HepG2 (cell line): ENCODE measurements around the gene SEMA3B. TPM values are rescaled to one million over a fixed set of nuclear protein-coding genes. Genes with fewer than 3 reads are reported as not detected.
A peak's percentile ranks its signal among the peaks of the same experiment; 100 is the strongest.

ENCODE experiments used
- ATAC-seq: fragments of 200-7000 bp; cut with Tn5 transposase; 3 replicates; pipeline ENCODE4 v1.9.1; 2020; ENCODE audit warnings: mild to moderate bottlenecking, moderate library complexity
- BruUV-seq: library from RNA; stranded (reverse); fragments of 400-500 nt; replicated peaks from 2 replicates; lab custom pipeline; 2021; lab: Mats Ljungman, UMichigan
- CTCF ChIA-PET: fragments of 300-600 bp; formaldehyde crosslinking; extraction: SDS; loops from one replicate; lab custom pipeline; 2021; ENCODE audit warnings: low total read pairs, inconsistent platforms, low intra/inter-chr PET ratio; lab: Yijun Ruan, JAX
- POLR2A ChIA-PET: fragments of 350-600 bp; sonication (Branson Sonifier 250); formaldehyde crosslinking; loops from one replicate; lab custom pipeline; 2020; ENCODE audit warnings: antibody characterized with exemption, inconsistent platforms; lab: Yijun Ruan, JAX
- DNase-seq: peaks from one replicate; pipeline ENCODE4 v3.0.0-alpha.2; 2015; ENCODE audit warnings: low spot score
- FAIRE-seq: peaks from 3 replicates; lab custom pipeline; 2011; peaks lifted over from hg19 to GRCh38; lab: Jason Lieb, UNC
- H2AFZ ChIP-seq: one replicate; pipeline ENCODE4 v1.6.1; 2011; ENCODE audit warnings: low read length, inconsistent platforms
- H3K27ac ChIP-seq: fragments of 300-600 bp; 3 replicates; pipeline ENCODE4 v1.8.0; 2011; ENCODE audit warnings: mixed run types, mild to moderate bottlenecking, mixed read lengths, low read length, inconsistent platforms; ENCODE audit not compliant: insufficient read depth; ENCODE audit errors: extremely low read length
- H3K27me3 ChIP-seq, 2 experiments: fragments of 200-600 bp in 1 of 2; 2 replicates in 1 of 2; 3 replicates in 1 of 2; pipeline versions ENCODE4 v1.6.0 to v1.8.0; 2011; ENCODE audit warnings: low read length in 2 of 2, mild to moderate bottlenecking in 2 of 2, moderate library complexity in 2 of 2, inconsistent platforms in 1 of 2; ENCODE audit not compliant: insufficient read depth in 2 of 2, control insufficient read depth in 1 of 2
- H3K36me3 ChIP-seq, 2 experiments: fragments of 200-600 bp in 1 of 2; replicated peaks in 1 of 2; 2 replicates in 1 of 2; 3 replicates in 1 of 2; pipeline versions ENCODE4 v1.5.1 to v1.8.0; 2011; ENCODE audit warnings: low read length in 2 of 2, inconsistent platforms in 1 of 2; ENCODE audit not compliant: insufficient read depth in 2 of 2, control insufficient read depth in 1 of 2
- H3K4me1 ChIP-seq: 2 replicates; pipeline ENCODE4 v1.5.1; 2012; ENCODE audit warnings: low read length, inconsistent platforms; ENCODE audit not compliant: insufficient read depth
- H3K4me2 ChIP-seq: 2 replicates; pipeline ENCODE4 v1.6.0; 2011; ENCODE audit warnings: low read depth, low read length, inconsistent platforms
- H3K4me3 ChIP-seq, 3 experiments: fragments of 200-600 bp in 1 of 3; sonication (generic), shearing (Covaris generic) in 1 of 3; replicated peaks in 1 of 3; 2 replicates each; pipeline ENCODE4 v1.5.1; 2011 to 2016; ENCODE audit warnings: low read length in 3 of 3, inconsistent platforms in 2 of 3, low read depth in 2 of 3, mild to moderate bottlenecking in 2 of 3, control low read depth in 1 of 3, mixed read lengths in 1 of 3; ENCODE audit not compliant: insufficient read depth in 1 of 3
- H3K79me2 ChIP-seq: one replicate; pipeline ENCODE4 v1.6.1; 2011; ENCODE audit warnings: low read length, inconsistent platforms; ENCODE audit not compliant: insufficient read depth
- H3K9ac ChIP-seq: 2 replicates; pipeline ENCODE4 v1.6.0; 2011; ENCODE audit warnings: mild to moderate bottlenecking, low read depth, low read length, inconsistent platforms; ENCODE audit not compliant: insufficient read depth
- H3K9me3 ChIP-seq: 2 replicates; pipeline ENCODE4 v1.5.1; 2012; ENCODE audit warnings: mild to moderate bottlenecking, low read length
- H4K20me1 ChIP-seq: 2 replicates; pipeline ENCODE4 v1.6.0; 2011; ENCODE audit warnings: inconsistent platforms, mild to moderate bottlenecking, low read length, moderate library complexity; ENCODE audit not compliant: insufficient read depth
- ESRRA ChIP-seq: sonication (generic); formaldehyde crosslinking; IDR thresholded peaks from 2 replicates; pipeline ENCODE4 v1.5.1; 2020; ENCODE audit warnings: mild to moderate bottlenecking, low read depth, missing genetic modification reagents
- MAFG ChIP-seq: sonication (generic); formaldehyde crosslinking; IDR thresholded peaks from 2 replicates; pipeline ENCODE4 v1.5.1; 2020; ENCODE audit warnings: mild to moderate bottlenecking, missing genetic modification reagents
- NFYB ChIP-seq: sonication (generic); formaldehyde crosslinking; IDR thresholded peaks from 2 replicates; pipeline ENCODE4 v1.4.0; 2020; ENCODE audit warnings: missing genetic modification reagents
- POLR2A ChIP-seq, 2 experiments: IDR thresholded peaks; 2 replicates each; pipeline ENCODE4 v1.6.1; 2011; ENCODE audit warnings: low read depth in 2 of 2, low read length in 2 of 2, mild to moderate bottlenecking in 1 of 2, moderate library complexity in 1 of 2; ENCODE audit not compliant: insufficient read depth in 1 of 2
- PTBP1 ChIP-seq: fragments of 200-400 bp; formaldehyde crosslinking; IDR thresholded peaks from 2 replicates; pipeline ENCODE4 v1.6.1; 2018; ENCODE audit warnings: low read length, low read depth; ENCODE audit not compliant: poor library complexity, severe bottlenecking
- RCOR2 ChIP-seq: IDR thresholded peaks from 2 replicates; pipeline ENCODE4 v1.6.1; 2016; ENCODE audit warnings: missing biosample characterization, missing genetic modification reagents
- REXO4 ChIP-seq: sonication (generic); formaldehyde crosslinking; IDR thresholded peaks from 2 replicates; pipeline ENCODE4 v1.8.0; 2022; ENCODE audit warnings: missing genetic modification reagents, mild to moderate bottlenecking, borderline replicate concordance
- YEATS2 ChIP-seq: sonication (generic); formaldehyde crosslinking; IDR thresholded peaks from 2 replicates; pipeline ENCODE4 v1.4.0; 2020; ENCODE audit warnings: missing genetic modification reagents, borderline replicate concordance
- ZC3H13 ChIP-seq: sonication (generic); formaldehyde crosslinking; IDR thresholded peaks from 2 replicates; pipeline ENCODE4 v1.8.1; 2023; ENCODE audit warnings: mild to moderate bottlenecking, missing genetic modification reagents, moderate library complexity
- ZNF382 ChIP-seq: sonication (generic); formaldehyde crosslinking; IDR thresholded peaks from 2 replicates; pipeline ENCODE4 v1.5.0; 2020; ENCODE audit warnings: missing genetic modification reagents, mild to moderate bottlenecking, borderline replicate concordance
- ZNF557 ChIP-seq: sonication (generic); formaldehyde crosslinking; IDR thresholded peaks from 2 replicates; pipeline ENCODE4 v1.4.0; 2020; ENCODE audit warnings: missing genetic modification reagents
- ZNF629 ChIP-seq: sonication (generic); formaldehyde crosslinking; conservative IDR thresholded peaks from 2 replicates; pipeline ENCODE4 v1.5.0; 2020; ENCODE audit warnings: missing genetic modification reagents
- ZNF883 ChIP-seq: sonication (generic); formaldehyde crosslinking; IDR thresholded peaks from 2 replicates; pipeline ENCODE4 v1.5.1; 2020; ENCODE audit warnings: mild to moderate bottlenecking, missing genetic modification reagents; ENCODE audit errors: not compliant biosample characterization
- WGBS: methylation state at CpG from one replicate; pipeline ENCODE4 v1.1.6; 2017; ENCODE audit warnings: low lambda C conversion rate; 5-methylcytosine and 5-hydroxymethylcytosine counted together
- in situ Hi-C: cut with HindIII; loops from 2 replicates; pipeline ENCODE4 v1.10.0; 2017; ENCODE audit warnings: low pct_unique_long_range_greater_than_20kb; ENCODE audit not compliant: extremely low pct_ligation_motif_present
- intact Hi-C: fragments of 100-400 bp; cut with micrococcal nuclease; formaldehyde crosslinking; loops from one replicate; pipeline ENCODE4 v1.10.0; 2022; ENCODE audit not compliant: unreplicated experiment
- polyA plus RNA-seq, 8 experiments: library from polyadenylated mRNA; depleted of rRNA in 3 of 8; stranded (reverse) in 7 of 8; unstranded in 1 of 8; fragments of >200 nt; fragmentation: Illumina TruSeq in 4 of 8; extraction: Trizol in 4 of 8; gene quantifications; 2 replicates each; pipeline versions ENCODE4 v1.2.1 to v1.2.3, GENCODE V29; 2011 to 2016; ENCODE audit warnings: low read depth in 4 of 8, missing spikeins in 1 of 8, mixed read lengths in 1 of 8; ENCODE audit not compliant: insufficient read depth in 1 of 8
- total RNA-seq, 5 experiments: library from RNA; depleted of rRNA; stranded (reverse); fragments of >200 nt; fragmentation: Illumina TruSeq; extraction: Trizol; gene quantifications; 2 replicates each; pipeline ENCODE4 v1.2.3, GENCODE V29; 2016; ENCODE audit warnings: low read depth in 1 of 5
- TF ChIP-seq, protein P1 (sequence below), 2 experiments: sonication (generic) in 1 of 2; formaldehyde crosslinking in 1 of 2; IDR thresholded peaks; 2 replicates each; pipeline versions ENCODE4 v1.4.0 to v1.6.1; 2018 to 2020; ENCODE audit warnings: missing genetic modification reagents in 2 of 2, borderline replicate concordance in 1 of 2, low read depth in 1 of 2, mild to moderate bottlenecking in 1 of 2, missing biosample characterization in 1 of 2
- TF ChIP-seq, protein P2 (sequence below): sonication (generic); formaldehyde crosslinking; IDR thresholded peaks from 2 replicates; pipeline ENCODE4 v1.4.0; 2020; ENCODE audit warnings: low read depth, mild to moderate bottlenecking, missing genetic modification reagents

SEMA3B gene
- total and polyA plus RNA-seq, 2 of the 13 experiments (the other 11 are each of a cell fraction or from before 2014, with no cell fraction given) = 93.2 to 158 TPM

DNA sequence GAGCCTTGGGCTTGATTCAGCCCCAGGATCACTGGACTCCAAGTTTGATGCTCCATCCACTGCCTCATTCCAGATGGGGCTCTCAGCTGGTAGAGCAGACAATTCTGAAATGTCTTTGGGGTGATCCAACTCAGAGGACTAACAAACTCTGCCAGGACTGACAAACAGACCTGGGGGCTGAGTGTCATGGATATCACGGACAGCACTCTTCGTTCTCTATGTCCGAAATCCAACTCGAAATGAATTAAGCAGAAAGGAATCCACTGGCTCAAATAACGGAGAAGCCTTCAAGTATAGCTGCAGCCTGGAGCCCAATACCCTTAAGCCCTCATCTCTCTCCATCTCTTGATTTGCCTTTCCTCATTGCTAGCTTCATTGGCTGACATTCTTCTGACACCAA is 49.7 kb upstream of the SEMA3B start:
- intact Hi-C loops = no loop called here
- POLR2A ChIA-PET = interaction anchor here (1.5 to 16.5 kb wide), 3 partner anchors 14 to 118 kb away, joined by 6 to 625 read pairs (median 312); partner anchors contain the start of gene SLC38A3
- FAIRE-seq (no peak), ATAC-seq (no peak), DNase-seq (no peak)
- H3K9ac ChIP-seq = no peak overlapping the region
- H3K27me3 ChIP-seq = no peaks in the 10 kb centered on the region
- no peaks in the 10 kb centered on the region for H4K20me1 ChIP-seq
- peaks cover 22 to 55% of the 10 kb centered on the region in 2 experiments for H3K36me3 ChIP-seq
- TF ChIP-seq NFYB (CRISPR knock-in tag) (no peak), ESRRA (CRISPR knock-in tag) (no peak), ZC3H13 (CRISPR knock-in tag) (no peak), REXO4 (CRISPR knock-in tag) (no peak), RCOR2 (CRISPR knock-in tag) (no peak), ZNF382 (CRISPR knock-in tag) (no peak), YEATS2 (CRISPR knock-in tag) (no peak), ZNF557 (no peak), POLR2A (IDR thresholded peaks at IDR 0.05; ENCODE audit: insufficient read depth in 1 of 2, low read depth in 2 of 2, low read length in 2 of 2) (no peak), MAFG (CRISPR knock-in tag) (no peak), ZNF629 (CRISPR knock-in tag) (no peak), PTBP1 (no peak), ZNF883 (CRISPR knock-in tag) (no peak)
- TF ChIP-seq, protein P1, sequence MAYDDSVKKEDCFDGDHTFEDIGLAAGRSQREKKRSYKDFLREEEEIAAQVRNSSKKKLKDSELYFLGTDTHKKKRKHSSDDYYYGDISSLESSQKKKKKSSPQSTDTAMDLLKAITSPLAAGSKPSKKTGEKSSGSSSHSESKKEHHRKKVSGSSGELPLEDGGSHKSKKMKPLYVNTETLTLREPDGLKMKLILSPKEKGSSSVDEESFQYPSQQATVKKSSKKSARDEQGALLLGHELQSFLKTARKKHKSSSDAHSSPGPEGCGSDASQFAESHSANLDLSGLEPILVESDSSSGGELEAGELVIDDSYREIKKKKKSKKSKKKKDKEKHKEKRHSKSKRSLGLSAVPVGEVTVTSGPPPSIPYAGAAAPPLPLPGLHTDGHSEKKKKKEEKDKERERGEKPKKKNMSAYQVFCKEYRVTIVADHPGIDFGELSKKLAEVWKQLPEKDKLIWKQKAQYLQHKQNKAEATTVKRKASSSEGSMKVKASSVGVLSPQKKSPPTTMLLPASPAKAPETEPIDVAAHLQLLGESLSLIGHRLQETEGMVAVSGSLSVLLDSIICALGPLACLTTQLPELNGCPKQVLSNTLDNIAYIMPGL (CRISPR knock-in tag; IDR thresholded peaks at IDR 0.05; ENCODE audit: borderline replicate concordance in 1 of 2, low read depth in 1 of 2) = no peak
- TF ChIP-seq, protein P2, sequence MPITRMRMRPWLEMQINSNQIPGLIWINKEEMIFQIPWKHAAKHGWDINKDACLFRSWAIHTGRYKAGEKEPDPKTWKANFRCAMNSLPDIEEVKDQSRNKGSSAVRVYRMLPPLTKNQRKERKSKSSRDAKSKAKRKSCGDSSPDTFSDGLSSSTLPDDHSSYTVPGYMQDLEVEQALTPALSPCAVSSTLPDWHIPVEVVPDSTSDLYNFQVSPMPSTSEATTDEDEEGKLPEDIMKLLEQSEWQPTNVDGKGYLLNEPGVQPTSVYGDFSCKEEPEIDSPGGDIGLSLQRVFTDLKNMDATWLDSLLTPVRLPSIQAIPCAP (CRISPR knock-in tag) = no peak
- in situ Hi-C loops = no loop called here
- CTCF ChIA-PET = interaction anchor here (9.0 kb wide), 1 partner anchor 26 kb away, joined by 265 read pairs; the partner anchor contains the start of gene GNAT1
- WGBS = 94% methylated on average over 5 of the region's 5 CpGs
- no TSS peak for BruUV-seq
- H3K79me2 ChIP-seq = no peaks in the 10 kb centered on the region
- no peak overlapping the region for H2AFZ ChIP-seq
- H3K9me3 ChIP-seq = no peaks in the 10 kb centered on the region
- H3K4me3 ChIP-seq = no peak overlapping the region
- no peak overlapping the region for H3K4me2 ChIP-seq
- peak overlapping the region; percentile 30 for H3K27ac ChIP-seq
- peaks cover 43% of the 10 kb centered on the region for H3K4me1 ChIP-seq
